ENCODE results near the gene HLA-DMB.
A peak's percentile ranks its signal among the peaks of the same experiment; 100 is the strongest.

HLA-DMB gene

GRCh38 chr6:32920715-32921114 is 20.1 kb downstream of the HLA-DMB start:
- no peaks in the 10 kb centered on the region for H4K20me1 ChIP-seq (ENCODE audit: control insufficient read depth, insufficient read depth, low read depth, low read length)
- H3K79me2 ChIP-seq (ENCODE audit: control insufficient read depth, low read length), result no peaks in the 10 kb centered on the region
- H3K9me3 ChIP-seq (ENCODE audit: control insufficient read depth, insufficient read depth, low read length), result no peaks in the 10 kb centered on the region
- no peaks in the 10 kb centered on the region for H3K9me2 ChIP-seq (replicated peaks; ENCODE audit: control insufficient read depth, low read length)
- H3K36me3 ChIP-seq (ENCODE audit: control insufficient read depth, low read length), result no peaks in the 10 kb centered on the region
- H3K27me3 ChIP-seq (ENCODE audit: control insufficient read depth, low read length), result no peaks in the 10 kb centered on the region
- peaks cover 7% of the 10 kb centered on the region; the same call in 1 of the 2 replicates for H3F3A ChIP-seq (ENCODE audit: control insufficient read depth, insufficient read depth)
- peak overlapping the region; percentile 56 for H3K4me2 ChIP-seq (ENCODE audit: low read length)
- H3K4me1 ChIP-seq (ENCODE audit: control insufficient read depth, low read length), result peaks cover 63% of the 10 kb centered on the region
- no peak for TF ChIP-seq CTCF (IDR thresholded peaks at IDR 0.05; ENCODE audit: low read depth, low read length, poor library complexity, severe bottlenecking)
- no peak for TF ChIP-seq EZH2phosphoT487 (IDR thresholded peaks at IDR 0.05; ENCODE audit: borderline replicate concordance, low read length)
- H3K4me3 ChIP-seq (ENCODE audit: low read length), result peak overlapping the region; percentile 32
- H3K27ac ChIP-seq (ENCODE audit: low read depth, low read length), result peak overlapping the region; percentile 43

GRCh38 chr6:32912951-32913350 is 27.9 kb downstream of the HLA-DMB start:
- no peaks in the 10 kb centered on the region for H3K9me2 ChIP-seq (replicated peaks; ENCODE audit: control insufficient read depth, low read length)
- H3K79me2 ChIP-seq (ENCODE audit: control insufficient read depth, low read length), result no peaks in the 10 kb centered on the region
- peaks cover 3% of the 10 kb centered on the region; the same call in 1 of the 2 replicates for H3F3A ChIP-seq (ENCODE audit: control insufficient read depth, insufficient read depth)
- no peak overlapping the region for H3K4me2 ChIP-seq (ENCODE audit: low read length)
- H3K4me3 ChIP-seq (ENCODE audit: low read length), result no peak overlapping the region
- TF ChIP-seq EZH2phosphoT487 (IDR thresholded peaks at IDR 0.05; ENCODE audit: borderline replicate concordance, low read length) (no peak), CTCF (IDR thresholded peaks at IDR 0.05; ENCODE audit: low read depth, low read length, poor library complexity, severe bottlenecking) (no peak)
- H4K20me1 ChIP-seq (ENCODE audit: control insufficient read depth, insufficient read depth, low read depth, low read length), result no peaks in the 10 kb centered on the region
- no peaks in the 10 kb centered on the region for H3K27me3 ChIP-seq (ENCODE audit: control insufficient read depth, low read length)
- H3K27ac ChIP-seq (ENCODE audit: low read depth, low read length), result no peak overlapping the region
- H3K36me3 ChIP-seq (ENCODE audit: control insufficient read depth, low read length), result no peaks in the 10 kb centered on the region
- H3K9me3 ChIP-seq (ENCODE audit: control insufficient read depth, insufficient read depth, low read length), result no peaks in the 10 kb centered on the region
- peaks cover 15% of the 10 kb centered on the region for H3K4me1 ChIP-seq (ENCODE audit: control insufficient read depth, low read length)

GRCh38 chr6:32908897-32909296 is 31.9 kb downstream of the HLA-DMB start:
- H3F3A ChIP-seq (ENCODE audit: control insufficient read depth, insufficient read depth), result peaks cover 4% of the 10 kb centered on the region

More at GRCh38 chr6:32908897-32909296, 31.9 kb downstream of the HLA-DMB start:
- no peaks in the 10 kb centered on the region for H4K20me1 ChIP-seq (ENCODE audit: control insufficient read depth, insufficient read depth, low read depth, low read length)
- H3K9me2 ChIP-seq (replicated peaks; ENCODE audit: control insufficient read depth, low read length), result no peaks in the 10 kb centered on the region
- H3K79me2 ChIP-seq (ENCODE audit: control insufficient read depth, low read length), result no peaks in the 10 kb centered on the region
- H3K9me3 ChIP-seq (ENCODE audit: control insufficient read depth, insufficient read depth, low read length), result no peaks in the 10 kb centered on the region
- H3K4me3 ChIP-seq (ENCODE audit: low read length), result no peak overlapping the region
- H3K27ac ChIP-seq (ENCODE audit: low read depth, low read length), result no peak overlapping the region
- H3K36me3 ChIP-seq (ENCODE audit: control insufficient read depth, low read length), result no peaks in the 10 kb centered on the region
- H3K27me3 ChIP-seq (ENCODE audit: control insufficient read depth, low read length), result no peaks in the 10 kb centered on the region
- TF ChIP-seq EZH2phosphoT487 (IDR thresholded peaks at IDR 0.05; ENCODE audit: borderline replicate concordance, low read length) (no peak), CTCF (IDR thresholded peaks at IDR 0.05; ENCODE audit: low read depth, low read length, poor library complexity, severe bottlenecking) (no peak)
- no peaks in the 10 kb centered on the region for H3K4me1 ChIP-seq (ENCODE audit: control insufficient read depth, low read length)
- no peak overlapping the region for H3K4me2 ChIP-seq (ENCODE audit: low read length)

All from DOHH2 (cell line).